ENCODE measurements around the gene OVOL1.

DNA sequence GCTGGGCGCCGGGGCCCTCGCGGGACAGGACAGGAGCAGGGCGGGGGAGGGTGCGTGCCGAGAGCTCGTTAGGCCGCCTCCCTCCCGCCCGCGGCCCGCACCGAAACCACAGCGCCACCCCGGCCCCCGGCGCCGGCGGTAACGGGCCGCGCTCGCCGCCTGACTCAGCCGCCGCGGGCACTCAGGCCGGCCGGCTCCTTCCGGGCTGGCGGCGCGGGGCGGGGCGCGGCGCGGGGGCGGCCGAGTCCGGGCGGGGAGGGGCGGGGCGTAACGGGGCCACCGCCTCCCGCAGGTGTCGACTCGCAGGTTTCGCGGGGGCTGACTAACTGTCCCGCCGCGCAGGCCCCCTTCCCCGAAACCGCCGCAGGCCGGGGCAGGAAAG, 6.1 kb upstream of the OVOL1 start, which contains the start of gene AP5B1:
- TF ChIP-seq, protein P1, sequence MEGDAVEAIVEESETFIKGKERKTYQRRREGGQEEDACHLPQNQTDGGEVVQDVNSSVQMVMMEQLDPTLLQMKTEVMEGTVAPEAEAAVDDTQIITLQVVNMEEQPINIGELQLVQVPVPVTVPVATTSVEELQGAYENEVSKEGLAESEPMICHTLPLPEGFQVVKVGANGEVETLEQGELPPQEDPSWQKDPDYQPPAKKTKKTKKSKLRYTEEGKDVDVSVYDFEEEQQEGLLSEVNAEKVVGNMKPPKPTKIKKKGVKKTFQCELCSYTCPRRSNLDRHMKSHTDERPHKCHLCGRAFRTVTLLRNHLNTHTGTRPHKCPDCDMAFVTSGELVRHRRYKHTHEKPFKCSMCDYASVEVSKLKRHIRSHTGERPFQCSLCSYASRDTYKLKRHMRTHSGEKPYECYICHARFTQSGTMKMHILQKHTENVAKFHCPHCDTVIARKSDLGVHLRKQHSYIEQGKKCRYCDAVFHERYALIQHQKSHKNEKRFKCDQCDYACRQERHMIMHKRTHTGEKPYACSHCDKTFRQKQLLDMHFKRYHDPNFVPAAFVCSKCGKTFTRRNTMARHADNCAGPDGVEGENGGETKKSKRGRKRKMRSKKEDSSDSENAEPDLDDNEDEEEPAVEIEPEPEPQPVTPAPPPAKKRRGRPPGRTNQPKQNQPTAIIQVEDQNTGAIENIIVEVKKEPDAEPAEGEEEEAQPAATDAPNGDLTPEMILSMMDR (conservative IDR thresholded peaks at IDR 0.05 in 1 of 2, IDR thresholded peaks at IDR 0.05 in 1 of 2; ENCODE audit: extremely low read depth in 1 of 2, insufficient read depth in 1 of 2, low read depth in 1 of 2, low read length in 2 of 2): no peak
- TF ChIP-seq EZH2 (IDR thresholded peaks at IDR 0.05; ENCODE audit: borderline replicate concordance, low read length): no peak
